Keratinocyte (primary cell): ENCODE data around the gene GLG1.
"Not testable (repeated sequence)": the region's sequence is repeated elsewhere in the genome, so short reads cannot be mapped to it uniquely, and the experiment has no call there.

Experiments
- EZH2 ChIP-seq: IDR thresholded peaks from one replicate; pipeline ENCODE4 v1.6.1; 2012; ENCODE audit warnings: inconsistent platforms, mild to moderate bottlenecking, low read length, moderate library complexity
- TF ChIP-seq, protein P1 (sequence below), 3 experiments: IDR thresholded peaks in 1 of 3; conservative IDR thresholded peaks in 1 of 3; optimal IDR thresholded peaks in 1 of 3; 2 replicates in 2 of 3; 3 replicates in 1 of 3; pipeline versions ENCODE3 to v1.5.1; 2011; ENCODE audit warnings: low read length in 3 of 3, mild to moderate bottlenecking in 3 of 3, moderate library complexity in 2 of 3, control low read depth in 1 of 3, inconsistent platforms in 1 of 3; ENCODE audit not compliant: insufficient read depth in 2 of 3; ENCODE audit errors: extremely low read depth in 1 of 3

GRCh38 chr16:74538801-74539200 lies 68.1 kb downstream of the GLG1 start:
- TF ChIP-seq, protein P1, sequence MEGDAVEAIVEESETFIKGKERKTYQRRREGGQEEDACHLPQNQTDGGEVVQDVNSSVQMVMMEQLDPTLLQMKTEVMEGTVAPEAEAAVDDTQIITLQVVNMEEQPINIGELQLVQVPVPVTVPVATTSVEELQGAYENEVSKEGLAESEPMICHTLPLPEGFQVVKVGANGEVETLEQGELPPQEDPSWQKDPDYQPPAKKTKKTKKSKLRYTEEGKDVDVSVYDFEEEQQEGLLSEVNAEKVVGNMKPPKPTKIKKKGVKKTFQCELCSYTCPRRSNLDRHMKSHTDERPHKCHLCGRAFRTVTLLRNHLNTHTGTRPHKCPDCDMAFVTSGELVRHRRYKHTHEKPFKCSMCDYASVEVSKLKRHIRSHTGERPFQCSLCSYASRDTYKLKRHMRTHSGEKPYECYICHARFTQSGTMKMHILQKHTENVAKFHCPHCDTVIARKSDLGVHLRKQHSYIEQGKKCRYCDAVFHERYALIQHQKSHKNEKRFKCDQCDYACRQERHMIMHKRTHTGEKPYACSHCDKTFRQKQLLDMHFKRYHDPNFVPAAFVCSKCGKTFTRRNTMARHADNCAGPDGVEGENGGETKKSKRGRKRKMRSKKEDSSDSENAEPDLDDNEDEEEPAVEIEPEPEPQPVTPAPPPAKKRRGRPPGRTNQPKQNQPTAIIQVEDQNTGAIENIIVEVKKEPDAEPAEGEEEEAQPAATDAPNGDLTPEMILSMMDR (optimal IDR thresholded peaks at IDR 0.05 in 1 of 3, IDR thresholded peaks at IDR 0.05 in 1 of 3, conservative IDR thresholded peaks at IDR 0.05 in 1 of 3; ENCODE audit: extremely low read depth in 1 of 3, insufficient read depth in 2 of 3, low read length in 3 of 3): not testable (repeated sequence)
- TF ChIP-seq EZH2: not testable (repeated sequence)
